ENCODE results near the gene PFDN1.
"Not testable (repeated sequence)": the region's sequence is repeated elsewhere in the genome, so short reads cannot be mapped to it uniquely, and the experiment has no call there.

PFDN1 gene

DNA sequence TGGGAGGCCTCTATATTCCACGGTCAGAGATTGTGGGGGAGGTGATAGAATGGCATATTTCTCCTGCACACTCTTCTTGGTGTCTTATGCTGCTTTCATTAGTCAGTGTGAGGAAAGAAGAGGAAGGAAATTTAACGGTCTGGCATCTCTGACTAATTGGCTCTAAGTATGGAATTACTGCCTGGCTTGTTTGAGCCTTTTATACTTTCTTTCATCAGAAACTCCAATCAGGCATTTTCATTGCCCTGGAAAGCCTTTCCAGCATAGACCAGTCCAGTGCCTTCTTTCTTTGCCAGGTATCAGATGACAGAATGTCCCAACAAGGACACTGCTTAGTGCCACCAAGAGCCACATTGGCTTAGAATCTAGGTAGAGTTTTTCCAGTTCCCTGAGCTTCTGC is 97.7 kb downstream of the PFDN1 start:
- Histone ChIP-seq H3K9ac (ENCODE audit: low read length) (no peak overlapping the region), H3K36me3 (ENCODE audit: control insufficient read depth, insufficient read depth, low read length) (no peaks in the 10 kb centered on the region), H3K27ac (ENCODE audit: low read depth, low read length) (no peak overlapping the region), H3K4me1 (ENCODE audit: control insufficient read depth, insufficient read depth, low read length) (no peaks in the 10 kb centered on the region), H3K27me3 (ENCODE audit: control insufficient read depth, insufficient read depth, low read length) (no peaks in the 10 kb centered on the region), H3K4me3 (ENCODE audit: low read length) (no peak overlapping the region)

DNA sequence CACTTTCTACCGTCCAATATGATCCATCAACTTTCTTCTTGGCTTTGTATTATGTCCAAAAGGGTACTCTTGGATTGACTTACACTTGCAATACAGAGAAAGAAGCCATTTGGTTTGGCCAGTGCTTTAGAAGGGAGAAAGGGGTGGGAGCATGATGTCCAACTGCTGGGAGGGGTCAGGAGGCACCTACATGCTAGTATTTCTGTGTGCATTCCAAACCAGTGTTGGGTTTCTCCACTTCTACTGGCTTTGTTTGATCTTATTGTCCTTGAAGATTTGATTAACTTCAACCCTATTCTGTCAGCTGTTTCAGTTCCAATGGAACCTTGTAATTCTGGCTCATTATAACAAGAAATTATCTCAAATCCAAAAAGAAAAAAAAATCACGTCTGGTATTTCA is 100.3 kb downstream of the PFDN1 start:
- Histone ChIP-seq H3K4me3 (ENCODE audit: low read length) (no peak overlapping the region), H3K27ac (ENCODE audit: low read depth, low read length) (no peak overlapping the region), H3K4me1 (ENCODE audit: control insufficient read depth, insufficient read depth, low read length) (no peaks in the 10 kb centered on the region), H3K9ac (ENCODE audit: low read length) (no peak overlapping the region), H3K36me3 (ENCODE audit: control insufficient read depth, insufficient read depth, low read length) (no peaks in the 10 kb centered on the region), H3K27me3 (ENCODE audit: control insufficient read depth, insufficient read depth, low read length) (no peaks in the 10 kb centered on the region)

DNA sequence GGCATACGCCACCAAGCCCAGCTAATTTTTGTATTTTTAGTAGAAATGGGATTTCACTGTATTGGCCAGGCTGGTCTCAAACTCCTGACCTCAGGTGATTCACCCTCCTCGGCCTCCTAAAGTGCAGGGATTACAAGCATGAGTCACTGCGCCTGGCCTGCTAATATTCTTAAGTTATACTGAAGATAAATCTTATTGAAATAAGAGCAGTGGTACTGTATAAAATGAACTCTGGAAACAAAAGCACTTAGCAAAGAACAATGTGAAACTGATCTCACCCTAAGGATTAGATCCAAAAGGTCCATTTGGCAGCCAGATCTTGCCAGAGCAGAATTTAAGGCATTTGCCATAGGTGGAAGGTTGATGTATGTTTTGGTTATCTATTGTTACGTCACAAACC is 100.8 kb downstream of the PFDN1 start:
- Histone ChIP-seq H3K4me3 (ENCODE audit: low read length) (no peak overlapping the region), H3K9ac (ENCODE audit: low read length) (no peak overlapping the region), H3K36me3 (ENCODE audit: control insufficient read depth, insufficient read depth, low read length) (no peaks in the 10 kb centered on the region), H3K27ac (ENCODE audit: low read depth, low read length) (no peak overlapping the region), H3K4me1 (ENCODE audit: control insufficient read depth, insufficient read depth, low read length) (no peaks in the 10 kb centered on the region), H3K27me3 (ENCODE audit: control insufficient read depth, insufficient read depth, low read length) (no peaks in the 10 kb centered on the region)

DNA sequence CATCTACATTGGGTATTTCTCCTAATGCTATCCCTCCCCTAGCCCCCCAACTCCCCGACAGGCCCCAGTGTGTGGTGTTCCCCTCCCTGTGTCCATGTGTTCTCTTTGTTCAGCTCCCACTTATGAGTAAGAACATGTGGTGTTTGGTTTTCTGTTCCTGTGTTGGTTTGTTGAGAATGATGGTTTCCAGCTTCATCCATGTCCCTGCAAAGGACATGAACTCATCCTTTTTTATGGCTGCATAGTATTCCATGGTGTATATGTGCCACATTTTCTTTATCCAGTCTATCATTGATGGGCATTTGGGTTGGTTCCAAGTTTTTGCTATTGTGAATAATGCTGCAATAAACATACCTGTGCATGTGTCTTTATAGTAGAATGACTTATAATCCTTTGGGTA is 104.0 kb downstream of the PFDN1 start:
- not testable (repeated sequence) for H3K9ac ChIP-seq (ENCODE audit: low read length); H3K4me1 ChIP-seq (ENCODE audit: control insufficient read depth, insufficient read depth, low read length); H3K27ac ChIP-seq (ENCODE audit: low read depth, low read length); H3K27me3 ChIP-seq (ENCODE audit: control insufficient read depth, insufficient read depth, low read length); H3K36me3 ChIP-seq (ENCODE audit: control insufficient read depth, insufficient read depth, low read length); H3K4me3 ChIP-seq (ENCODE audit: low read length)

DNA sequence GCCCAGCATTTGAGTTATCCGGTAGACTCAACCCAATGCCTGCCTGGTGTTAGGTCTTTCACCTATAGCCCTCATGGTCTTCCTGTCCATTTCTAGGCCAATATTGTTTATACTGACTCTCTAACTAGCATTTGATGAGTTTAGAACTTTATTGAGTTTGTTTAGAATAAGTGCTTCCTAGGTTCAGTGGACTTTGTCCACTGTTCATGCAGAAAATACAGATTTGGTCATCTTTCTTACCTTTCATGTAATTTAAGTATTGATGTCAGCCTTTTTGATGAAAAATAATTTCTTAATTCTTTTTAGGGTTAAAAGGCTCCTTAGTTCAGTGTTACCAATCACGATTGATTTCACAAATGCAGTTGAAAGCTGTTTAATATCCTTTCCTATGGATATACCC is 105.9 kb downstream of the PFDN1 start:
- no peak overlapping the region for H3K9ac ChIP-seq (ENCODE audit: low read length)
- no peaks in the 10 kb centered on the region for H3K4me1 ChIP-seq (ENCODE audit: control insufficient read depth, insufficient read depth, low read length)
- no peaks in the 10 kb centered on the region for H3K36me3 ChIP-seq (ENCODE audit: control insufficient read depth, insufficient read depth, low read length)
- no peak overlapping the region for H3K27ac ChIP-seq (ENCODE audit: low read depth, low read length)
- no peak overlapping the region for H3K4me3 ChIP-seq (ENCODE audit: low read length)
- no peaks in the 10 kb centered on the region for H3K27me3 ChIP-seq (ENCODE audit: control insufficient read depth, insufficient read depth, low read length)

DNA sequence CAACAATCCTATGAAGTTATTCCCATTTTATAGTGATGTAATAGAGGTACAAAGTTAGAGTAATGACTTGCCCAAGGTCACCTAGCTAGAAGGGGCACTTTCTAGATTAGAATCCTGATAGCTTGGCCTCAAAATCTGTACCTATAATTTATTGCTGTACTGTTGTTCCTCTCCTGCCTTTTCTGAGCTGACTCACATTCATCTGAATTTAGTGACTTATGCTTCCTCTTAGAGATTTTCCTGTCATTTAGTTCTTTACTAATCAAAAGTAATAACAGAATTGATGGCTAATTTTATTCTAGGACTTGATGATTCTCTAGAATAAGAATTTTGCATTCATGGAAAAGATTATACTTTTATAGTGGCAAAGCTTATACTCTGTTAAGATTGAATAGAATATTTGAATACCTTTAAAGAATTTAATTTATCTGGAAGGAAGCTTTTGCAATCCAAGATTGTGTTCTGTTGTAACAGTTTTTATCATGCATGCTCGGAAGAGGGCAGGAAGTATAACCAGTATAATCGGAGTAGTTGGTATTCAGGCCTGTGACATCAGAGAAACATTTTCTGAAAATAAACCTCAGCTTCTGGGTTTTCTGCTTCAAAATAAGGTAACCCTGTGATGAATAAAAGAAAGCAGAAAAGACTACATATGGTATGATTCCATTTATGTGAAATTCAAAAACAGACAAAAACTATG is 106.6 kb downstream of the PFDN1 start:
- Histone ChIP-seq H3K27ac (ENCODE audit: low read depth, low read length) (no peak overlapping the region), H3K4me1 (ENCODE audit: control insufficient read depth, insufficient read depth, low read length) (no peaks in the 10 kb centered on the region), H3K9ac (ENCODE audit: low read length) (no peak overlapping the region), H3K36me3 (ENCODE audit: control insufficient read depth, insufficient read depth, low read length) (no peaks in the 10 kb centered on the region), H3K27me3 (ENCODE audit: control insufficient read depth, insufficient read depth, low read length) (no peaks in the 10 kb centered on the region), H3K4me3 (ENCODE audit: low read length) (no peak overlapping the region)

Data from rectal smooth muscle tissue (tissue), 1 donor.